ENCODE results near the gene ITPR1.

The ITPR1 gene

GRCh38 chr3:4528819-4529600 is 35.9 kb downstream of the ITPR1 start:
- DNase-seq (ENCODE audit: extremely low spot score, insufficient read length, low read depth) (no peak), FAIRE-seq (no peak)

- no peak for FAIRE-seq
- no peak for DNase-seq (ENCODE audit: extremely low spot score, insufficient read length, low read depth)
Measured at GRCh38 chr3:4529876-4530588, 36.9 kb downstream of the ITPR1 start.

GRCh38 chr3:4531478-4532025 is 38.4 kb downstream of the ITPR1 start:
- DNase-seq (ENCODE audit: extremely low spot score, insufficient read length, low read depth) (no peak), FAIRE-seq (no peak)

GRCh38 chr3:4532535-4533112 is 39.5 kb downstream of the ITPR1 start:
- DNase-seq (ENCODE audit: extremely low spot score, insufficient read length, low read depth): no peak
- FAIRE-seq: no peak

GRCh38 chr3:4533489-4534443 is 40.6 kb downstream of the ITPR1 start:
- DNase-seq (ENCODE audit: extremely low spot score, insufficient read length, low read depth) (no peak), FAIRE-seq (no peak)

GRCh38 chr3:4534906-4535305 is 41.8 kb downstream of the ITPR1 start:
- FAIRE-seq (no peak), DNase-seq (ENCODE audit: extremely low spot score, insufficient read length, low read depth) (no peak)

- FAIRE-seq: no peak
- DNase-seq (ENCODE audit: extremely low spot score, insufficient read length, low read depth): no peak
Measured at GRCh38 chr3:4536260-4536659, 43.1 kb downstream of the ITPR1 start.

GRCh38 chr3:4540267-4540666 is 47.1 kb downstream of the ITPR1 start:
- DNase-seq (ENCODE audit: extremely low spot score, insufficient read length, low read depth): no peak
- FAIRE-seq: no peak

- DNase-seq (ENCODE audit: extremely low spot score, insufficient read length, low read depth): no peak
- no peak for FAIRE-seq
Measured at GRCh38 chr3:4543110-4543509, 50.0 kb downstream of the ITPR1 start.

GRCh38 chr3:4546346-4547178 is 53.4 kb downstream of the ITPR1 start:
- no peak for DNase-seq (ENCODE audit: extremely low spot score, insufficient read length, low read depth)
- FAIRE-seq: no peak

GRCh38 chr3:4547799-4548198 is 54.7 kb downstream of the ITPR1 start:
- no peak for FAIRE-seq

GRCh38 chr3:4548356-4548755 is 55.2 kb downstream of the ITPR1 start:
- no peak for FAIRE-seq
- DNase-seq (ENCODE audit: extremely low spot score, insufficient read length, low read depth): no peak

More at GRCh38 chr3:4547799-4548198, 54.7 kb downstream of the ITPR1 start:
- no peak for DNase-seq (ENCODE audit: extremely low spot score, insufficient read length, low read depth)

GRCh38 chr3:4548780-4549179 is 55.6 kb downstream of the ITPR1 start:
- FAIRE-seq: no peak

GRCh38 chr3:4549896-4550295 is 56.7 kb downstream of the ITPR1 start:
- FAIRE-seq (no peak), DNase-seq (ENCODE audit: extremely low spot score, insufficient read length, low read depth) (no peak)

More at GRCh38 chr3:4548780-4549179, 55.6 kb downstream of the ITPR1 start:
- no peak for DNase-seq (ENCODE audit: extremely low spot score, insufficient read length, low read depth)

GRCh38 chr3:4551051-4551711 is 58.0 kb downstream of the ITPR1 start:
- DNase-seq (ENCODE audit: extremely low spot score, insufficient read length, low read depth) (no peak), FAIRE-seq (no peak)

- DNase-seq (ENCODE audit: extremely low spot score, insufficient read length, low read depth): no peak
- no peak for FAIRE-seq
Measured at GRCh38 chr3:4551794-4552442, 58.8 kb downstream of the ITPR1 start.

- DNase-seq (ENCODE audit: extremely low spot score, insufficient read length, low read depth) (no peak), FAIRE-seq (no peak)
Measured at GRCh38 chr3:4552811-4553210, 59.7 kb downstream of the ITPR1 start.

GRCh38 chr3:4561661-4562060 is 68.5 kb downstream of the ITPR1 start:
- DNase-seq (ENCODE audit: extremely low spot score, insufficient read length, low read depth) (no peak), FAIRE-seq (no peak)
